Stimulated activated CD4-positive, alpha-beta T cell treated with anti-CD3 and anti-CD28 coated beads, Interleukin-4, amount 100 ng/mL, for 48 hours (primary cell): ENCODE measurements around the gene AFF2.
"Not testable (repeated sequence)": the region's sequence is repeated elsewhere in the genome, so short reads cannot be mapped to it uniquely, and the experiment has no call there.

ENCODE experiments used
- DNase-seq, 2 donors: peaks; one replicate each; pipeline ENCODE4 v3.0.0-alpha.2; 2020; ENCODE audit warnings: low read depth in 2 of 2

Gene AFF2

DNA sequence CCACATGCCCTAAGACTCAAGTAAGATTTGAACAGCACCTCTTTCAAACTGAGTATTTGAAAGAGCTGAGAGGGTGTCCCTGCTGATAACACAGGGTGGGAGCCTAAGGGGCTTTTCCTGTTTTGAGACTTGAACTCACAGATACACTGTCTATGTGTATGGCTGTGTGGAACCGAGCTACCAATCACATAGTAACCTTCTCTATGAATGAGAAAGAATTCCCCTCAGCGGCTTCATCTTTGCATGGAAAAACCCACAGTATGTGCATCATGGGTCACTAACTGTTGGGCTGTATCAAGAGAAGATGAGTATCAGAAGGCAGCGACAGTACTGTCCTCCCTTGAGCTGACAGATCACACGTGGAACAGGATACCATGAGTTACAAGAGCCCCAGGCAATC is 336.3 kb downstream of the AFF2 start:
- DNase-seq: no peak

GRCh38 chrX:148850631-148851030 is 350.2 kb downstream of the AFF2 start:
- no peak for DNase-seq

- no peak for DNase-seq
Observed at GRCh38 chrX:148854306-148854705, 353.9 kb downstream of the AFF2 start.

- no peak for DNase-seq
Observed at GRCh38 chrX:148856505-148856904, 356.1 kb downstream of the AFF2 start.

- DNase-seq: no peak
Observed at GRCh38 chrX:148865277-148866210, 365.1 kb downstream of the AFF2 start.

- no peak for DNase-seq
Observed at GRCh38 chrX:148867596-148867995, 367.2 kb downstream of the AFF2 start.

DNA sequence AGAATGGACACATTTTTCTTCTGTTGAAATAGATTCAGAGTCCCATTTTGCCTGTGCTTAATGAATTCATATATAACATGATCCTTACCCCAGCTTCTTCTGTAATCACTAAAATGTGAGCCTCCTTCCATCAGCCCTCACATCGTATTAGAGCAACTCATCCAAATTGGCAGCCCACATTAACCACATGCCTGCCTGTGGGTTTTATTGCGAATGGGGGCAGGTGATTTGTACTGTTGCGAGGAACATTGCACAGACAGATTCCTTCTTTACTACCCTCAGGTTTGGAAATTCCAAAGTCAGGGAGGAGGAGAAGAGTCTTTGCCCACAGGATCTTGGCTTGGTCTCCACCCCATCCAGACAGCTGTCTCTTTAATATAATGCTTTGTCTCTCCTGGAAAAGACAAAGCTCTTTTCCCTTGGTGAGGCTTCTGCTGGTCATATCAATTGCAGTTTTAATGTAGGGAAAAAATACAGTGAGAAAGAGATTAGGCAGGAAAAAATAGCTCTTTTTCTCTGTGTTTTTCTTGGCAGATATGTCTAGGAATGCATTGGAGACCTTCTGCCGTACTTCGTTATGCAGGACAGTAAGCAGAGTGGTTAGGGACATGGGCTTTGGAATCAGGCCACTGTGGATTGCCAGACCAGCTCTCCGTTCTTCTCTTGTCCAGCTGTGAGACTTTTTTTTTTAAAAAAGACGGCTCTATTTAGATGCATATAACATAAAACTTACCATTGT is 371.2 kb downstream of the AFF2 start:
- DNase-seq: no peak

GRCh38 chrX:148872161-148872535 is 371.7 kb downstream of the AFF2 start:
- DNase-seq: no peak

- no peak for DNase-seq
Observed at GRCh38 chrX:148872881-148873280, 372.5 kb downstream of the AFF2 start.

GRCh38 chrX:148874636-148875246 is 374.3 kb downstream of the AFF2 start:
- DNase-seq: no peak

DNA sequence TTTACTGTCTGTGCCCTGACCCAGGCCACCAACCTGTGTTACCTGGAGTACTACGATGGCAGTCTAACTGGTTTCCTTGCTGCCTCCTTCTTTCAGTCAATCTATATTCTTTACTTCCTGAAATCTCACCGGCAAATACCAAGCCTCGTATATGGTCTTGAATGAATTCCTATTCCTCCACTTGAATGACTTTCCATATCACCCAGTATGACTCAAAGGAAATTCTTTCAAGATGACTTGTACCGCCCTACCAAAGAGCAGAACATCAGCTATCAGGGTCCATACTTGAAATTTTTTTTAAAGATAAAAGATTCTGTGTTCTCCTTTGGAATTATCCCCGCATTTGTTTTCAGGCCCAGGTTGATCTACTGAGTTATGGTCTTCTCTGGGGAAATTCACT is 378.0 kb downstream of the AFF2 start:
- DNase-seq: no peak

- DNase-seq: no peak
Observed at GRCh38 chrX:148885203-148885602, 384.8 kb downstream of the AFF2 start.

DNA sequence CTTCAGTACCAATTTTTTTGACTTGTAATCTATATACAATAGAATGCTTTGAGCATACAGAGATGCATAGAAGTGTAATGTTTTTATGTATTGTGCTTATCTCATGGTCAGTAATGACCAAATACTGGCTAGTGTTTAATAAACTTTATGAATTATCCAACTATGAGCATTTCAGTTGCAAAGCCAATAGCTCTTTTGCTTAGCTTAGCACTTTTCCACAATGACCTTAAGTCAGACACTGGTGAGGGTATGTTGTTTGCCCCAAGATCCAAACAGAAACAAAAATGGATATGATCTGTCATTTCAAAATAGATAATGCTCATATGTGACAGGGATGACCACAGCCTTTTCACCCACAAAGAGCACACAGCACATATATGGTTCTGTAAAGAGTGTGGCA is 393.0 kb downstream of the AFF2 start:
- no peak for DNase-seq

DNA sequence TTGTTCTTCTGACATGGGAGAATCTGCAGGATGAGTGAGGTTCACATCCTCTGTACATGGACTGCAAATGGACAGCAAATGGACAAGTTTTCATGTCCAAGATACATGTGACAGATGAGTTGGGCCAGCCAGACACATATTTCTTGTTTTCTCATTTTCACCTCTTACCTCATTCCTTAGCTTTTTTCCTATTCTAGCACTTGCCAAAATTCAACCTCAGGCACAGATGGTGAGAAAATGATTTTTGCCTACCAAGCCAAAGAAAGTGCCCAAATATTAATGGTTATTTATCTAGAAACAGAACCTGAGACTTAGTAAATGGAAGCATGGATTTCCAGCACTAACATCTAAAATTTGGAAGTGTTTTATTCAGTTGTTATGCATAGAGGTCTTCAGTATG is 402.2 kb downstream of the AFF2 start:
- no peak for DNase-seq

GRCh38 chrX:148903176-148903575 is 402.8 kb downstream of the AFF2 start:
- no peak for DNase-seq

- DNase-seq: no peak
Observed at GRCh38 chrX:148904421-148905111, 404.1 kb downstream of the AFF2 start.

DNA sequence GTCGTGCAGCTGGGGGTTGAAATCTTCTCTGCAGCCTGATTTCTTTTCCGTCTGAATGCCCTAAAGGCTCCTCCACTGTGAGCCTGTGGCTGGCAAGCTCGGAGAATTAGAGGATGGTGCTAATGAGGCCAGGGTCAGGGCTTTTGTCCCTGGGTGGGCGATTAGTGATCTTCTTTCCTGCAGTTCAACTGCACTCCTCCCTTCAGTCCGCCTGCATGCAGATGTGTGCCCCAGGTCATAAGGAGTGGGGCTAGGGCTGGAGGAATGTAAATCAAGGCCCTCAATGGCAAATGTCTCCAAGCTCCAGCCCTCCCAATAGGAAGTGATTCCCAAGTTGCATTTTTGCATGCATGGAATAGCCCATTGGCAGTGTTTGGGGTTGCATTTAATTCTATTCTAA is 405.0 kb downstream of the AFF2 start:
- DNase-seq: no peak

GRCh38 chrX:148906628-148907027 is 406.2 kb downstream of the AFF2 start:
- not testable (repeated sequence) for DNase-seq

GRCh38 chrX:148909758-148910157 is 409.3 kb downstream of the AFF2 start:
- DNase-seq: no peak

DNA sequence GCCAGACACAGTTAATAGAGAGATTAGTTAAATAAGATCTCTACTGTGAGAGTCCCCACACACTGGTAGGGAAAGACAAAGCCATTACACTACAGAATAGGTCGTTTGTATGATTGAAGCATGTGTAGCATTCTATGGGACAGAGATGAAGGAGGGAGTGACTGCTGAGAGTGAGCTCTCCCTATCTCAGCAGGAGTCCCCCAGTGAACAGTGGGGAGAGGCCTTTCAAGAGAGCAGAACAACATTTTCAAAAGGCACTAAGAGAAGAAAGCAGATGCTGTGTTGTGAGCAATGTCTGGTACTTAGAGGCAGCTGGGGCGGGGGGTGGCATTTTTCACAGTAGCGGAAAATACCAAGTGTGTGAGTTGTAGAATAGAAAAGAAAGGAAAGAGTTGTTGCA is 413.6 kb downstream of the AFF2 start:
- no peak for DNase-seq

GRCh38 chrX:148914783-148915182 is 414.4 kb downstream of the AFF2 start:
- DNase-seq: no peak

DNA sequence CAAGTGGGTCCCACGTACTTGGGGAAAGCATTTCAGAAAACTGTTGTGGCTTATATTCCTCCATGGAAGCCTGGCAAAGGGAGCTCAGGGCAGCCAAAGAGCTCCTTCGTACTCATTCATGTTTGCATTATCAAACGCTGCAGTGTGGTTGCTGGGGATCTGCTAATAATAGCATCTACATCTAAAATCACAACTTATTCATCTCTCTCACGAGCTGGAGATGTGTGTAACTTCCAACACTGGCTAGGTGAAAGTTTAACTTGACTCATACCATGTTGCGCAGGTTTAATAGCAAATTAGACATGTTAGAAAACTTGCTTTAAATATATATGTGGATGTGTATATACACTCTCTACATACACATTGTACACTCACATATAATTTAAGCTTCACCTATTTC is 415.1 kb downstream of the AFF2 start:
- no peak for DNase-seq
